Measurements from ENCODE around the gene STIP1.

Gene STIP1

GRCh38 chr11:64224891-64225607 lies 39.1 kb downstream of the STIP1 start:
- no peak for DNase-seq

- peak; percentile 95 for DNase-seq
Measured at GRCh38 chr11:64225608-64226506, 39.9 kb downstream of the STIP1 start, which contains the start of the genes NUDT22 and TRPT1. Gene NUDT22 (plus strand): TSS chr11:64226274. CDS start chr11:64226653, 379 bp downstream. Gene TRPT1 (minus strand): TSS chr11:64226186. CDS start chr11:64225860, 326 bp downstream.

DNA sequence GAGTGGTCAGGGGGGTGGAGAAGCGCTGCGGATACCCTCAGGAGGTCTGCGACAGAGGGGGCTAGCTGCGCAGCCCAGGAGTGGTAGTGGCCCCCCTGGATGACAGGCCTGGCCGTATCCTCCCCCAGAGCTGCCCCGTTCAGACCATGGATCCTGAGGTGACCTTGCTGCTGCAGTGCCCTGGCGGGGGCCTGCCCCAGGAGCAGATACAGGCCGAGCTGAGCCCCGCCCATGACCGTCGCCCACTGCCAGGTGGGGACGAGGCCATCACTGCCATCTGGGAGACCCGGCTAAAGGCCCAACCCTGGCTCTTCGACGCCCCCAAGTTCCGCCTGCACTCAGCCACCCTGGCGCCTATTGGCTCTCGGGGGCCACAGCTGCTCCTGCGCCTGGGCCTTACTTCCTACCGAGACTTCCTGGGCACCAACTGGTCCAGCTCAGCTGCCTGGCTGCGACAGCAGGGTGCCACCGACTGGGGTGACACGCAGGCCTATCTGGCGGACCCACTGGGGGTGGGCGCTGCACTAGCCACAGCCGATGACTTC lies 40.6 kb downstream of the STIP1 start:
- peak; percentile 59 for DNase-seq

DNA sequence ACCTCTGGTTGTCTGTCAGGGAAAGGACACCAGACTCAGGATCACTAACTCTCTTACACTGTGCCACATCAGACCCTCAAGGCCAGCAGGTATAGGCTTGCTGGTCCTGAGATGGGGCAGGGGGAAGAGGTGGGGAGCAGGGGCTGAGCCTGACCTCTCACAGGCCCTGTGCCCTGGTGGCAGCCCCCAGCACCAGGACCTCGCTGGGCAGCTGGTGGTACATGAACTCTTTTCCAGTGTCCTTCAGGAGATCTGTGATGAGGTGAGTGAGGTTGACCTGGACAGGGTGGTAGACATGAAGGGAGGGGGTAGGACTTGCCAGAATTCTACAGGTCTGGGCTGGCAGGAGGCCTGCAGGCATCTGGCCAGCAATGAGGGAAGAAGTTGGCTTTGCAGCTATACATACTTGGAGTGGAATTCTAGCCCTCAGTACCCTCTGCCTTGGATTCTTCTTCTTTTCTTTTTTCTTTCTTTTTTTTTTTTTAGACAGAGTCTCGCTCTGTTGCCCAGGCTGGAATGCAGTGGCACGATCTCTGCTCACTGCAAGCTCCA lies 41.5 kb downstream of the STIP1 start:
- no peak for DNase-seq

- DNase-seq: no peak
Measured at GRCh38 chr11:64229090-64229743, 43.2 kb downstream of the STIP1 start.

GRCh38 chr11:64229744-64230170 lies 43.8 kb downstream of the STIP1 start:
- no peak for DNase-seq

GRCh38 chr11:64230171-64230984 lies 44.4 kb downstream of the STIP1 start, which contains the start of gene DNAJC4:
Gene DNAJC4 (plus strand): TSS chr11:64230548. CDS start chr11:64230855, 307 bp downstream.
- peak; percentile 86 for DNase-seq

DNA sequence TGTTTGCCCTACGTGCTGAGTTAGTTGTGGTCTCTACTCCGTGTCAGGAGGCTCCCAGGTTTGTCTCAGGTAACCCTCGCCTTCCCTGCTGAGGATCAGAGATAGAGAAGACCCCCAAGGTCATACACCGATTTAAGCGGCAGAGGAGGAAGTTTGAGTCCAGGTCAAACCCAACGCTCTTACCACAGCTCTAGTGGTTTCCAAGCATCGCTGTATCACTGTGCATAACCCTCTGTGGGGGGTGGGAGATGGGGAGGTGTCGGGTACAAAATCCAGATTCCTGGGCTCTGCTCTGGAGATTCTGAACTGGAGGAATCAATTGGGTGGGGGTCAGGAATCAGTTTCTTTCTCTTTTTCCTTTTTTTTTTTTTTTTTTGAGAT lies 45.0 kb downstream of the STIP1 start:
- no peak for DNase-seq

DNA sequence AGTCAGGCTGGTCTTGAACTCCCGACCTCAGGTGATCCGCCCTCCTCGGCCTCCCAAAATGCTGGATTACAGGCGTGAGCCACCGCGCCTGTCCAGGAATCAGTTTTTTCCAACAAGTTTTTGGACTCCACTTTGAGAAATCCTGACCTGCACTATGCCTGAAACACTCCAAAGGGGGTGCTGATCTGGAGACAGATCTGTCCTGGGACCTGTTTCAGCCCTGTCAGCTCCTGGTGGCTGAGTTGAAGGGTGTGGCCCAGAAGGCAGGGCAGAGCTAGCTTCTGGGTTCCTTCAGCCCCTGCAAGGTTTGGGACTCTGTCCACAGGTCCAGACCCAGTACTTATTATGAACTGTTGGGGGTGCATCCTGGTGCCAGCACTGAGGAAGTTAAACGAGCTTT lies 45.6 kb downstream of the STIP1 start:
- DNase-seq: no peak

GRCh38 chr11:64232182-64232966 lies 46.4 kb downstream of the STIP1 start:
- no peak for DNase-seq

DNA sequence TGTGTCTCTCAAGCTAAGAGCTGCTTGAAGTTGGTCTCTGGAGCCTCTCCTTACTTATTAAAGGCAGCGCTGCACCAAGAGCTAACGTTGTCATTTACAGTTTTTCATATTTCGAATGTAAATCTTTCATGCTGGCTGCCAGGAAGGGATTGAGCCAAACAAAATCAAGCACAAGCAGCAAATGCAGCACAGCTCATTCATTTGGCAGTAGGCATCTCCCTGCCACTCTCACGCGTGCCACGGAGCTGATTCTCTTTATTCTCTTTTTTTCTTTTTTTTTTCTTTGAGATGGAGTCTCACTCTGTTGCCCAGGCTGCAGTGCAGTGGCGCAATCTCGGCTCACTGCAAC lies 47.0 kb downstream of the STIP1 start:
- DNase-seq: no peak

DNA sequence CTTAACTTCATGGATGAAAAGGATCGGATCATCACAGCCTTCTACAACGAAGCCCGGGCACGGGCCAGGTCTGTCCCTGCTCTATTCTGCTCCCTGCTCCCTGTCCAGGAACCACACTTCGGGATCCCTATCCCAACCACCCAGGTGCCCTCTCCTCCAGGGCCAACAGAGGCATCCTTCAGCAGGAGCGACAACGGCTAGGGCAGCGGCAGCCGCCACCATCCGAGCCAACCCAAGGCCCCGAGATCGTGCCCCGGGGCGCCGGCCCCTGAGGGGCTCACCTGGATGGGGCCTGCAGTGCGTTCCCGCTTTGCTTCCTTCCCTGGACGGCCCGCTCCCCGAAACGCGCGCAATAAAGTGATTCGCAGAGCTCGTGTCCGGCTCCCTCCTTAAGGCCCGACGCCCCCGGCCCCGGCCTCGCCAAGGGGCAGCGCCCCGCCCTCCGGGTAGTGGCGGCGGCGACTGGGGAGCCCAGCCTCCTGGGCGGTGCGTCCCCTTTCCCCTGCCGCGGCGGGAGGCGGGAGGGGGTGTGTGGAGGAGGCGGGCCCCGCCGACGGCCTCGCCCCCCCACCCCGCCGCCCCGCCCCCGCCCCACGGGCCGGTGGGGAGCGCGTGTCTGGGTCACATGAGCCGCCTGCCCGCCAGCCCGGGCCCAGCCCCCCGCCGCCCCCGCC lies 48.1 kb downstream of the STIP1 start, which contains the start of gene VEGFB:
VEGFB (plus strand) TSS at position 672 of the 674 bp plus-strand sequence. CDS start 250 bp downstream, outside the sequence.
- DNase-seq: peak; percentile 80

- DNase-seq: peak; percentile 68
Measured at GRCh38 chr11:64234647-64235379, 48.8 kb downstream of the STIP1 start.

DNA sequence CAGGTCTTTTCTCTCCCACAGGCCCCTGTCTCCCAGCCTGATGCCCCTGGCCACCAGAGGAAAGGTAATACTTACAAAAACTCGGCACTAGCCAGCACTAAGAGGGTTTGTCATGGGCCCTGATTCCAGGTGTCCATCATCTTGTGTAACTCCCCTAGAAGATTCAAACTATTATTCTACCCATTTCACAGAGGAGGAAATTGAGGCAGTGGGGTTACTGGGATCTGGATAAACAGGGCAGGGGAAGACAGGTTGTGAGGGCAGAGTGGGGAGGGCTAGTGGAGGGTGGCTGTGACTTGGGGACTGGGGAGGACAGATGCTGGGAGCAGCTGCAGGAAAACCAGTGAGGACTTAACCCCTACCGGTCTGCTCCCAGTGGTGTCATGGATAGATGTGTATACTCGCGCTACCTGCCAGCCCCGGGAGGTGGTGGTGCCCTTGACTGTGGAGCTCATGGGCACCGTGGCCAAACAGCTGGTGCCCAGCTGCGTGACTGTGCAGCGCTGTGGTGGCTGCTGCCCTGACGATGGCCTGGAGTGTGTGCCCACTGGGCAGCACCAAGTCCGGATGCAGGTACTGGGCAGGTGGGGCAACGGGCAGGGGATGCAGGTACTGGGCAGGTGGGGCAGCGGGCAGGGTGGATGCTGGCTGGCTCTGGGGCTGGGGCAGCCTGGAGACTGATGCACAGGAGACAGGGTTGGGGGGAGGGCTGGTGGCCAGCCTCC lies 49.6 kb downstream of the STIP1 start:
- no peak for DNase-seq

- no peak for DNase-seq
Measured at GRCh38 chr11:64237484-64237951, 51.5 kb downstream of the STIP1 start.

- DNase-seq: no peak
Measured at GRCh38 chr11:64238076-64238475, 52.1 kb downstream of the STIP1 start.

- DNase-seq: no peak
Measured at GRCh38 chr11:64238999-64239398, 53.0 kb downstream of the STIP1 start.

DNA sequence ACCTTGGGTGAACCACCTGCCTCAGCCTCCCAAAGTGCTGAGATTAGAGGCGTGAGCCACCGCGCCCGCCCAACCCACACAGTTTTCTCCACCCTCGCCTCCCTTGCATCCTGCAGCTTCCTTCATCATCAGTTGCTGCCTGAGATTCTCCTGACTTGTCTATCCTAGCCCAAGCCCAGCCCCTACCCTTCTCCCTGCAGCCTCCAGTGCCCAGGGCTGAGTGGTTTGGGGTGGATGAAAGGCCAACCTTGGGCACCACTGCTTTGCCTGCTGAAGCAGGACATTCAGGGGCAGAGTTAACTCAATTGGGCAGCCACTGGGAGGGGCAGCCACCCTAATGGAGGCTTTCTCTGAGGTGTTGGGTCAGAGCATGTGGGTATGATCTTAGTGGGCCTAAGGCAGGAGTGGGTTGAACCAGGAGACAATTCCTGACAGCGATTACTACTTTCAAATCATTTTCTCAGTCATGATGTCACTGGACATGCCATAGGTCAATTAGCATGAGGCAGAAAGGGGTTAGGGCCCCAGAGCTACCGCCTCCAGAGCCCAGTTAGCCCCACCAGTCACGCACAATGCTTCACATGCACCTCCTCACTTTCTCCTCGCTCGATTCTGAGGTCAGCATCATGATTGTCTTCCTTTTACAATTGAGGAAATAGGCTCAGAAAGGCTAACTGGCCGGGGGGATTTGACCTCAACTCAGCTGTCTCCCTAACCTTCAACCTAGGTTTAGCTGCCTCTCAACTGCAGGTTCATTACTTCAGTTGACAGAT lies 53.9 kb downstream of the STIP1 start:
- DNase-seq: no peak

Measured in activated T-cell treated with anti-CD3 and anti-CD28 coated beads, Interleukin-2, amount 50 U/mL, for 1 hour (primary cell).